Measurements from ENCODE around the gene GOLGA6D. TPM values are rescaled to one million over a fixed set of nuclear protein-coding genes. Genes with fewer than 3 reads are reported as not detected.
"Not testable (repeated sequence)": the region's sequence is repeated elsewhere in the genome, so short reads cannot be mapped to it uniquely, and the experiment has no call there.

The GOLGA6D gene
- total RNA-seq, 1 experiment from 2014 or later, result not detected

DNA sequence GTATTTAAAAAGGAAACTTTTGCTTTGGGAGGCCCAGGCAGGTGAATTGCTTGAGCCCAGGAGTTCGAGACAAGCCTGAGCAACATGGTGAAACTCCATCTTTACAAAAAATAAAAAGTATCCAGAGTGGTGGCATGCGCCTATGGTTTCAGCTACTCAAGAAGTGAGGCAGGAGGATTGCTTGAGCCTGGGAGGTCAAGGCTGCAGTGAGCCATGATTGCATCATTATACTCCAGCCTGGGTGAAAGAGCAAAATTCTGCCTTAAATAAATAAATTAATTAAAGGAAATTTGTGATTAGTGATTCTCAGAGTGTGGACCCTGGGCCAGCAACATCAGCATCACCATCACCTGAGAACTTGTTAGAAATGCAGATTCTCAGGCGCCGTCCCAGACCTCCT, 43.3 kb downstream of the GOLGA6D start:
- in situ Hi-C loops (cut with HindIII; ENCODE audit: low pct_unique_long_range_greater_than_20kb, low sequenced_read_pairs), result no loop called here
- DNase-seq (ENCODE audit: low read depth), result no peak

- DNase-seq (ENCODE audit: low read depth), result no peak
- in situ Hi-C loops (cut with HindIII; ENCODE audit: low pct_unique_long_range_greater_than_20kb, low sequenced_read_pairs), result no loop called here
Observed at GRCh38 chr15:75327005-75327404, 44.4 kb downstream of the GOLGA6D start.

GRCh38 chr15:75327491-75327890, 44.9 kb downstream of the GOLGA6D start:
- no peak for DNase-seq (ENCODE audit: low read depth)
- in situ Hi-C loops (cut with HindIII; ENCODE audit: low pct_unique_long_range_greater_than_20kb, low sequenced_read_pairs), result no loop called here

DNA sequence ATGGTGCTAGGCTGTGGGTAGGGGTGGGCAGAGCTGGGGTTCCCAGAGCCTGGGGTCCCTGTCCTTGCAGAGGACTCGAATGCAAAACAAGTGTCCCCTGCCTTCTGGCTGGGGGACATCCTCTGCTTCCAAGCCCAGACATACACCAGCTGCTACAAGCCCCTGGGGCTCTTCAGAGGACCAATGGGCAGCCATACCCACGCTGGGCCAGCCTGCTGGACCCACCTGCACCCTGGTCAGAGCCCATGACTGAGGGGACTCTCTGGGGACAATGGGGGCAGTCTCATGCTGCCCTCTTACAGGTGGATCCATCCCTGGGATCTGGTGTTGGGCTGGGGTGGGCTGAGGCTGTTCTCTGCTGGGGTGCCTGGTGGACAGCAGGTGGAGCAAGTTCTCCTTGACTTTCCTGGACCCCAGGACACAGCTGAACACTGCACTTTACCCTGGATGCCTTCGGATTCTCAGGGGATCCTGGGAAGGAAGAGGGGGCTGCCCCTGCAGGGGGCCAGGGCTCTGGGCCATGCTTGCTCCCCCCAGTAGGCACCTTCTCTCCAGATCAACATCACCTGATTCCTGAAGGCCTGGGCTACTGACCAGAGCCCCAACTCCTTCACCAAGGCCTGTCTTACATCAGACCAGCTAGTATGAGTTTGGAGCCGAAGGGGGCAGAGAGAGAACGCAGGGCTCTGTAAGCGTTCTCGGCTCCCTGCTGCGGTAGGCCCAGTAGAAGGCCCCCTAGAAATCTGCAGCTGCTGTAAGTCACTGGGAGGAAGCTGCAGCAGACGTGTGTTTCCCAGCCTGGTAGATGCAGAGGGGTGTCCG, 46.1 kb downstream of the GOLGA6D start:
- in situ Hi-C loops (cut with HindIII; ENCODE audit: low pct_unique_long_range_greater_than_20kb, low sequenced_read_pairs), result no loop called here
- DNase-seq (ENCODE audit: low read depth), result no peak

- in situ Hi-C loops (cut with HindIII; ENCODE audit: low pct_unique_long_range_greater_than_20kb, low sequenced_read_pairs), result no loop called here
- no peak for DNase-seq (ENCODE audit: low read depth)
Observed at GRCh38 chr15:75329571-75329970, 46.9 kb downstream of the GOLGA6D start.

- in situ Hi-C loops (cut with HindIII; ENCODE audit: low pct_unique_long_range_greater_than_20kb, low sequenced_read_pairs), result not testable (repeated sequence)
Observed at GRCh38 chr15:75332093-75332492, 49.5 kb downstream of the GOLGA6D start.

DNA sequence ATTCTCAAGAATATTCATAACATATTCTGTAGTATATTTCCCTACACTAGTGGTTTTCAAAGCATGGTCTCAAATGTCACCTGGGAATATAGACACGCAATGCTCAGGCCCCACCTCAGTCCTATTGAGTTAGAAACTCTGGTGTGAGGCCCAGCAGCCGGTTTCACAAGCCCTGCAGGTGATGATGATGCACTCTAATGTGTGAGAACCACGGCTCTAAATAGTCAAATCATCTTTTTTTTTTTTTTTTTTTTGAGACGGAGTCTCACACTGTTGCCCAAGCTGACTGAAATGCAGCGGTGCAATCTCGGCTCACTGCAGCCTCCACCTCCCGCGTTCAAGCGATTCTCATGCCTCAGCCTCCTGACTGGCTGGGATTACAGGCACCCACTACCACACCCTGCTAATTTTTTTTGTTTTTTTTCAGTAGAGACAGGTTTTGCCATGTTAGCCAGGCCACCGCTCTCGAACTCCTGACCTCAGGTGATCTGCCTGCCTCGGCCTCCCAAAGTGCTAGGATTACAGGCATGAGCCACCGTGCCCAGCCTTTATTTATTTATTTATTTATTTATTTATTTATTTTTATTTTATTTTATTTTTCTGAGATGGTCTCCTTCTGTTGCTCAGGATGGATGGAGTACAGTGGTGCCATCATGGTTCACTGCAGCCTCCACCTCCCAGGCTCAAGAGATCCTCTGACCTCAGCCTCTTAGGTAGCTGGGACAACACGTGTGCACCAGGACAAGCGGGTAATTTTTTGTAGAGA, 51.2 kb downstream of the GOLGA6D start:
- in situ Hi-C loops (cut with HindIII; ENCODE audit: low pct_unique_long_range_greater_than_20kb, low sequenced_read_pairs); DNase-seq (ENCODE audit: low read depth): not testable (repeated sequence)

More at GRCh38 chr15:75332093-75332492, 49.5 kb downstream of the GOLGA6D start:
- DNase-seq (ENCODE audit: low read depth), result not testable (repeated sequence)

DNA sequence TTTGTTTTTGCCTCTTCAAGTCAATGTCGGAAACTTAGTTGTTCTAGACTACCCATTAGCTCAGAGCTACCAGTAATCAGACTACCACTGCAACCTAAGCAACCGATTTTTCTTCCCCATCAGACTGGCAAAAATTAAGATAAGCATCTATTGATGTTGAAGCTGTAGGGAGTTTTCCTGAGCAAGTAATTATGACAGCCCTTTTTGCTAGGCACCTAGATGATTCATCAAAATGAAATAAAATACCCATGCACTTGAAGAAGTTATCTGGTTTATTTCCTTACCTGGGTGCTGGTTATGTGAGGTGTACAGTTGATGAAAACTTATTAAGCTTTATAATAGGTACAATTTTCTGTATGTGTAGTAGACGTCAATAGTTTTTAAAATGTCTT, 52.7 kb downstream of the GOLGA6D start:
- DNase-seq (ENCODE audit: low read depth), result no peak
- in situ Hi-C loops (cut with HindIII; ENCODE audit: low pct_unique_long_range_greater_than_20kb, low sequenced_read_pairs), result no loop called here

DNA sequence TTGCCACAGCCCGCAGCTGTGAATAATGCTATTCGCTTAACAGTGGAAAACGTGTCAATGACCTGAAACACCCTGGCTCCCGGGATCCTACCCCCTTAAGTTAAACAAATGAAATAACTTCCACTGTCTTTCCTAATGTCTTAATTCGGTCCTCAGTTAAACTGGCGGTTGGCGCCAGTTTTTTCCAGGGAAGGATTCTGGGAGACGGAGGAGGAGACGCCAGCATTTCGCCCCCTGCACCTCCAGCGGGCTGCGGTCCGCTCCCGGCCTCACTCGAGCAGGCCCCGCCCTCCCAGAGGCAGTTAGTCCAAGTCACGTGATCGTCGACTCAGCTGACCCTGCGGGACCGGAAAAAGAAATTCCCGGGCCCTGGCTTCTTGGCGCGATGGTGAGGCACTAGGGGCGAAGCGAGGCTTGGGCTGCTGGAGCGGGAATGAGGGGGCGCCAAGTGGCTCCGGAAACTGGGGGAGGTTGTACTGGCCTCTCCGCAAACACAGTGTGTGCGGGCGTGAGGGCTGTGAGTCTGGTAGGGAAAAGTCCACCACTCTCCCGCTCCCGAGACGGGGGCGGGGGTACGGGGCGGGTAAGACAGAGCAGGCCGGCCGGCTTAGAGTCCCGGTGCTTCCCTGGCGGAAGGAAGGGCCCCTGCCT, 53.2 kb downstream of the GOLGA6D start, which contains the start of gene COMMD4:
COMMD4 (plus strand) TSS at position 359 of the 651 bp plus-strand sequence; CDS start at position 386, 27 bp downstream.
- in situ Hi-C loops (cut with HindIII; ENCODE audit: low pct_unique_long_range_greater_than_20kb, low sequenced_read_pairs), result no loop called here
- DNase-seq (ENCODE audit: low read depth), result peak; percentile 86

DNA sequence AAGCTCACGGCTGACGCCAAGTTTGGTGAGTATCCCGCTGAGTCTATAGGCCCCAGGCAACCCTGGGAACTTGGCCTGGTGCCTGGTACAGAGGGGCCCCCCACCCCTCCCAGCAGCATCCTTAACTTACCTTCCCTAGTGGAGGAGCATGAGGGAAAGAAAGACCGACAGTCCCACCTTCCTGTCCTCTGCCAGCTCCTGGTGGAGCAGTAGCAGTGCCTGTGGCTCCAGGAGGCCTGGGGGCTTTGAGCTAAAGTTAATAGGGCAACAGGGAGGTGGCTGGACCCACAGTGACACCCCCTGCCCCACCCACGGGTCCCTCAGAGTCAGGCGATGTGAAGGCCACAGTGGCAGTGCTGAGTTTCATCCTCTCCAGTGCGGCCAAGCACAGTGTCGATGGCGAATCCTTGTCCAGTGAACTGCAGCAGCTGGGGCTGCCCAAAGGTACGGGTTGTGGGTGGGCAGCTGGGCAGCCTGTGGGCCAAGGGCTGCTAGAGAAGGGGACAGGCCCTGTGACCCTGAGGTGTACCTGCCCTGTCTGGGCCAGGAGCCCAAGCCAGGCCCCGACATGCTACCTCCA, 56.1 kb downstream of the GOLGA6D start:
- DNase-seq (ENCODE audit: low read depth), result no peak
- in situ Hi-C loops (cut with HindIII; ENCODE audit: low pct_unique_long_range_greater_than_20kb, low sequenced_read_pairs), result no loop called here

DNA sequence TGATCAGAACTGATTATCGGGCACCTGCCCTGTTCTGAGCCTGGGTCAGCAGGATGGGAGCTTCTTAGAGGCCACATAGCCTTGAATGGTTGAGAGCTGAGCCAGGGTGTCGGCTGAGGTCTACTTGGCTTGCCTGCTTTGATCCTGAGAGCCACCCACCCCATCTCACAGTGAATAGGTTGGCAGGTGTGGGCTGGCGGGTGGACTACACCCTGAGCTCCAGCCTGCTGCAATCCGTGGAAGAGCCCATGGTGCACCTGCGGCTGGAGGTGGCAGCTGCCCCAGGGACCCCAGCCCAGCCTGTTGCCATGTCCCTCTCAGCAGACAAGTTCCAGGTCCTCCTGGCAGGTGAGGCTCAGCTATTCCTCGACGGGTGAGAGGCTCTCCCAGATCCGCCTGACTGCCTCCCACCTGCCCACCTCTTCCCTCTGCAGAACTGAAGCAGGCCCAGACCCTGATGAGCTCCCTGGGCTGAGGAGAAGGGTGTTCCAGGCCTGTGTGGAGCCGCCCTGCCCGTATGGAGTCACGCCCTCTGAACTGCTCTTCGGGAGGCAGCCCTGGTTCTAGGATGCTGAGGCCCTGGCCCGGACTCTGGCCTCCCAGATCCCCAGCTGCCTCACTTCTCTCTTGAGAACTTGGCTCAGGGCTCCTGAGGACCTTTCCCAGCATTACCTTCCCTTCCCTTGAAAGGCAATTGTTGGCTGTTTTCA, 57.1 kb downstream of the GOLGA6D start:
- no peak for DNase-seq (ENCODE audit: low read depth)
- in situ Hi-C loops (cut with HindIII; ENCODE audit: low pct_unique_long_range_greater_than_20kb, low sequenced_read_pairs), result no loop called here

DNA sequence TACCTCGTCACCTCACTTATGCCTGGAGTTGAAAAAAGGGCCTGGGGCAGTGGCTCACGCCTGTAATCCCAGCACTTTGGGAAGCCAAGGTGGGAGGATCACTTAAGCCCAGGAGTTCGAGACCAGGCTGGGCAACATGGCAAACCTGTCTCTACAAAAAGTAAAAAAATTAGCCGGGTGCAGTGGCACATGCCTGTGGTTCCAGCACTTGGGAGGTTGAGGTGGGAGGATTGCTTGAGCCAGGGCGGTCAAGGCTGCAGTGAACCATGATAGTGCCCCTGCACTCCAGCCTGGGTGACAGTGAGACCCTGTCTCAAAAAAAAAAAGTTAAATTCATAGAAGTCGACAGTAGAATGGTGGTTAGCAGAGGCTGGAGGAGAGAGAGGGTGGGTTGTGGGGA, 59.6 kb downstream of the GOLGA6D start:
- no peak for DNase-seq (ENCODE audit: low read depth)
- in situ Hi-C loops (cut with HindIII; ENCODE audit: low pct_unique_long_range_greater_than_20kb, low sequenced_read_pairs), result no loop called here

- DNase-seq (ENCODE audit: low read depth); in situ Hi-C loops (cut with HindIII; ENCODE audit: low pct_unique_long_range_greater_than_20kb, low sequenced_read_pairs): not testable (repeated sequence)
Observed at GRCh38 chr15:75343953-75344352, 61.3 kb downstream of the GOLGA6D start.

Other genes starting within 250 kb of the GOLGA6D start
- 7.6 and 7.7 TPM in 2 replicates for gene C15orf39, start 81.0 kb upstream of the GOLGA6D start, total RNA-seq (2014; rRNA removed; shearing (Covaris generic); ENCODE audit: low replicate concordance)
- gene GOLGA6C, start 24.5 kb upstream of the GOLGA6D start, total RNA-seq (2014; rRNA removed; shearing (Covaris generic); ENCODE audit: low replicate concordance), result not detected in 2 replicates
- gene COMMD4, start 53.2 kb downstream of the GOLGA6D start, total RNA-seq (2014; rRNA removed; shearing (Covaris generic); ENCODE audit: low replicate concordance), result 165 and 212 TPM in 2 replicates
- not detected in 2 replicates for gene NEIL1, start 64.2 kb downstream of the GOLGA6D start, total RNA-seq (2014; rRNA removed; shearing (Covaris generic); ENCODE audit: low replicate concordance)
- 66.8 and 90.6 TPM in 2 replicates for gene MAN2C1, start 85.8 kb downstream of the GOLGA6D start, total RNA-seq (2014; rRNA removed; shearing (Covaris generic); ENCODE audit: low replicate concordance)
- gene SIN3A, start 168.9 kb downstream of the GOLGA6D start, total RNA-seq (2014; rRNA removed; shearing (Covaris generic); ENCODE audit: low replicate concordance), result 17.7 and 32.6 TPM in 2 replicates

Data from Caki2 (cell line).